ENCODE measurements around the gene TTC31. TPM values are rescaled to one million over a fixed set of nuclear protein-coding genes. Genes with fewer than 3 reads are reported as not detected.
A peak's percentile ranks its signal among the peaks of the same experiment; 100 is the strongest.

TTC31 gene
- total RNA-seq, 2 experiments from 2014 or later = 20.3 to 21.9 TPM

- Mint-ChIP-seq H3K4me3 (no peak overlapping the region), H3K9me3 (no peaks in the 10 kb centered on the region), H3K27ac (no peak overlapping the region), H3K4me1 (ENCODE audit: low read depth) (peaks cover 21% of the 10 kb centered on the region), H3K27me3 (peaks cover 8% of the 10 kb centered on the region), H3K36me3 (ENCODE audit: low read depth) (peaks cover 38% of the 10 kb centered on the region)
- TF ChIP-seq CTCF (IDR thresholded peaks at IDR 0.05) = no peak
- no peak for ATAC-seq
- ChIA-PET CTCF (interaction anchor here (1.0 to 2.5 kb wide), 2 partner anchors 8 to 63 kb away, joined by 3 to 10 read pairs; no protein-coding TSS in a partner anchor), POLR2A (no interaction called here)
- no peak for DNase-seq
- intact Hi-C loops (cut with micrococcal nuclease) = no loop called here
Measured at GRCh38 chr2:74524005-74524404, 41.1 kb downstream of the TTC31 start.

DNA sequence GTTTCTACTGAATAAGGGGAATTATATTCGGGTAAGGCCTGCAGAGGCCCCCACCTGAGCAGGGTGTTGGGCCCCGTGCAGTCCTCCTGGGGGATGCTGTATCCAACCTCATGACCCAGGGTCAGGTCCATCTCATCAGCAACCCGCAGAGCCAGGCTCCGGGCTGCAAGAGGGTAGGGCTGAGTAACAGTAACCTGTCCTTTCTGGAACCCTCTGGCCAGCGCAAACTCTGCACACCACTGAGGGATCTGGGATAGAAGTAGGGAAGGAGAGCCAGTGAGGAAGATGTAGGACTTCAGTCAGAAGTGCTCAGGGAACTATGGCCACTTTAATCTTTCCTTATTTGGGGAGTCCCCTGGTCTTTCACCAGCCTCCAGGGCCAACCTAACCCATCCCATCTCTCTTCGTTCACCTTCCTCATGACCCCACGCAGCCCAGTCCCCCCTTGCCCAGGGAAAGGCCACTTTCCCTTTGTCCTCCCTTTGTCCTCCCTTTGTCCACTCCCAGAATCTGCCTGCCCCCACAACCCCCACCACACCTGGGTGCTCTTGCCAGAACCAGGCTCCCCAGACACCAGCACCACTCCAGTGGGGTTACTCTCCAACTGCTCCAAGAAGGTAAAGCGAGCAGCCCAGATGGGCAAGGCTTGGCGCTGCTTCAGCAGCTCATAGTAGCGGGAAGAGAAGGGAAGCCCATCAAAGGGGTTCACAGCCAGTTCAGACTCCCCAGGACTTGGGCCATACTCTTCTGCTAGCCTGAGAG lies 42.3 kb downstream of the TTC31 start:
- Mint-ChIP-seq H3K27me3 (peaks cover 3% of the 10 kb centered on the region), H3K36me3 (ENCODE audit: low read depth) (peaks cover 40% of the 10 kb centered on the region), H3K9me3 (no peaks in the 10 kb centered on the region), H3K4me3 (no peak overlapping the region), H3K27ac (no peak overlapping the region), H3K4me1 (ENCODE audit: low read depth) (peaks cover 21% of the 10 kb centered on the region)
- ATAC-seq (no peak), DNase-seq (no peak)
- ChIA-PET CTCF (no interaction called here), POLR2A (no interaction called here)
- intact Hi-C loops (cut with micrococcal nuclease) = no loop called here
- TF ChIP-seq CTCF (IDR thresholded peaks at IDR 0.05) = no peak

- Mint-ChIP-seq H3K27ac (no peak within 1 kb of the TSS), H3K4me1 (ENCODE audit: low read depth) (peaks cover 25% of the 10 kb centered on the region), H3K27me3 (no peaks in the 10 kb centered on the region), H3K36me3 (ENCODE audit: low read depth) (peaks cover 46% of the 10 kb centered on the region), H3K4me3 (peak within 1 kb of the TSS; percentile 14), H3K9me3 (no peaks in the 10 kb centered on the region)
- intact Hi-C loops (cut with micrococcal nuclease) = no loop called here
- ChIA-PET POLR2A (interaction anchor here (0.6 to 1.5 kb wide), 5 partner anchors 11 to 287 kb away, joined by 3 to 5 read pairs (median 3); no protein-coding TSS in a partner anchor), CTCF (interaction anchor here (0.9 to 2.1 kb wide), 3 partner anchors 22 to 52 kb away, joined by 3 to 4 read pairs (median 4); partner anchors contain the start of gene LBX2)
- no peak for TF ChIP-seq CTCF (IDR thresholded peaks at IDR 0.05)
- DNase-seq = peak; percentile 37
- no peak for ATAC-seq
Measured at GRCh38 chr2:74525717-74526648, 43.1 kb downstream of the TTC31 start, which contains the start of gene DQX1. Gene DQX1 (minus strand): TSS chr2:74526231. CDS start chr2:74525729, 502 bp downstream.

DNA sequence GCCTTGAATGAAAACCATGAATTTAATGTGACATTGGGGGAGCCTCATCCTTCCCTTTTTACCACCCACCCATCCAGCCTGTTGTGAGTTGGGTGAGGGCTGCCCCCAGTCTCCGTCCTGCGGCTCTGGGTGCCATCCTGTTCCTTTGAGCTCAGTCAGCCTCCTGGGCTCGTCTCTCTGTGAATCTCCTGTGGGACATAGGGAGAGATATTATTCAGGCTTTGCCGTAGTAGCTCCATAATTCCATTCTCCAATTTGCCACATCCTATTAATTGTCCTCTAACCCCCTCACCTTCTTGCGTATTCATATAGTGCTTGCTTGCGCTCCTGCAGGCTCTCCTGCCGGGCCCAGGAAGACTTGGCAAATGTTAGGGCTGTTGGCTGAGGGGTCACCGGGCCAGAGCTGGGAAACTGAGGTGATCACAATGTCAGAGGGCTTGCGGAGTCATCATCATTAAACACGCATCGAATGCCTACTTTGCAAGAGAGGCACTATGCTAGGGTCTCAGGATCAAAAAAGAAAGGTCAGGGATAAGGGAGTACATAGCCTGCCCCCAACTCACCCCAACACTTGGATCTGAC lies 43.9 kb downstream of the TTC31 start:
- DNase-seq = no peak

More for the DNA sequence above, 43.9 kb downstream of the TTC31 start:
- CTCF ChIA-PET = interaction anchor here (0.9 to 2.1 kb wide), 3 partner anchors 23 to 52 kb away, joined by 3 to 4 read pairs (median 4); partner anchors contain the start of gene LBX2
- H3K4me1 Mint-ChIP-seq (ENCODE audit: low read depth) = peaks cover 33% of the 10 kb centered on the region
- intact Hi-C loops (cut with micrococcal nuclease) = no loop called here
- no peak for ATAC-seq
- POLR2A ChIA-PET = interaction anchor here (0.6 to 1.5 kb wide), 6 partner anchors 11 to 82 kb away, joined by 3 to 5 read pairs (median 3); no protein-coding TSS in a partner anchor
- H3K36me3 Mint-ChIP-seq (ENCODE audit: low read depth) = peaks cover 54% of the 10 kb centered on the region
- H3K4me3 Mint-ChIP-seq = peak overlapping the region; percentile 14
- TF ChIP-seq CTCF (IDR thresholded peaks at IDR 0.05) = no peak
- H3K9me3 Mint-ChIP-seq = no peaks in the 10 kb centered on the region
- H3K27ac Mint-ChIP-seq = no peak overlapping the region
- no peaks in the 10 kb centered on the region for H3K27me3 Mint-ChIP-seq

Measured in activated CD8-positive, alpha-beta T cell treated with anti-CD3 and anti-CD28 coated beads for 36 hours (primary cell).